Measurements from ENCODE around the gene RLN2. TPM values are rescaled to one million over a fixed set of nuclear protein-coding genes. Genes with fewer than 3 reads are reported as not detected.

RLN2 gene
- total and polyA plus RNA-seq, 7 experiments from 2014 or later = 0.72 to 7.4 (median 3.0) TPM

DNA sequence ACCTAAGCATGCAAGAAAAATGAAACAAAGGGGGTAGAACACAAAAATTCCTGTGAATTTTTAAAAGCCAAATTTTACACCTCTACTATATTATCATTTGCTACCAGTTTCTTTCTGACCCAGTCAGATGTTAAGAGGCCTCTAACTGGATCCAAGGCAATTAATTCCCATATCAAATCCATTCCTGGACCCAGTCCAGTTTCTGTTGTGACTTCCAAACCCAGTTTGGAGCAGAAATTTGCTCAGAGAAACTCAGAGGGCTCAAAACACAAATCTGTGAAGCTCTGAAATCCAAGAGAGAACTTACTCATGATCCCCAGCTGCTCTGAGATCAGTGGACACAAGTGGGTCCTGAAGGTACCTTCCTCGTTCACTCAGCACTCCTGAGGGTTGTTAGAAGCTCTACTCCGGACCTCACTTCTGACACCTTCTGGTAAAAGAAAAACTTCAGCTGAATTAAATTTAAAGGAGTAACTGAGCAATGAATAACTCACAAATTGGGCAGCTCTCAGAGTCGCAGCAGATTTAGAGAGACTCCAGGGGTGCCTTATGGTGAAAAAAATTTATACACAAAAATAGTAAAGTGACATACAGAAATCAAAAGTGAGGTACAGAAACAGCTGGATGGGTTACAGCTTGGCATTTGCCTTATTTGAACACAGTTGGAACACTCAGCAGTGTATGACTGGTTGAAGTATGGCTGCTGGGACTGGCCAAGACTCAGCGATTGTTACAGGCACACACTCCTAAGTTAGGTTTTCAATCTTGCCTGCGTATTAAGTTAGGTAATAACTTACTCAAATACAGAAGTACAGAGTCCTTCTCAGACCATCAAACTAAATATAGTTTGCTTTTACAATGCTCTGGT is 40.9 kb downstream of the RLN2 start:
- Mint-ChIP-seq H3K4me3 (peak overlapping the region in 6 of 10 donors; percentile 23 to 36 (median 30)), H3K27ac (peak overlapping the region in 2 of 9 donors; percentile 0 to 19)

More for the DNA sequence above, 40.9 kb downstream of the RLN2 start:
- DNase-seq = peak in 5 of 9 donors; percentile 1 to 23 (median 4)
- no peaks in the 10 kb centered on the region for H3K27me3 Mint-ChIP-seq
- H3K9me3 Mint-ChIP-seq = peaks cover 0 to 12% (median 3%) of the 10 kb centered on the region in 11 donors
- Histone ChIP-seq H3K36me3 (ENCODE audit: control insufficient read depth in 2 of 3, insufficient read depth in 3 of 3, low read length in 3 of 3) (no peaks in the 10 kb centered on the region), H3K9me3 (ENCODE audit: control insufficient read depth in 2 of 3, low read length in 3 of 3) (no peaks in the 10 kb centered on the region), H3K4me3 (ENCODE audit: low read length) (no peak overlapping the region), H3K27ac (ENCODE audit: low read depth, low read length) (no peak overlapping the region), H3K4me1 (ENCODE audit: control insufficient read depth in 2 of 2, insufficient read depth in 2 of 2, low read length in 2 of 2) (no peaks in the 10 kb centered on the region), H3K27me3 (ENCODE audit: control insufficient read depth in 2 of 2, insufficient read depth in 2 of 2, low read length in 2 of 2) (no peaks in the 10 kb centered on the region)
- H3K4me1 Mint-ChIP-seq = peaks cover 9 to 24% (median 17%) of the 10 kb centered on the region in 7 donors
- intact Hi-C loops (cut with micrococcal nuclease) = loop anchor here (1.0 to 10.0 kb wide), 6 partner anchors 74 to 509 kb away; partner anchors contain the start of genes INSL6 (in 1 of the 2) and RLN1 (in 1 of the 2)
- POLR2A ChIA-PET = no interaction called here
- CTCF ChIA-PET = interaction anchor here (1.3 kb wide), 1 partner anchor 77 kb away, joined by 4 read pairs; no protein-coding TSS in a partner anchor
- no peak for ATAC-seq
- peaks cover 0 to 9% (median 3%) of the 10 kb centered on the region in 5 donors for H3K36me3 Mint-ChIP-seq

Other genes with a start within 250 kb of the RLN2 start
- not detected for gene INSL6, start 119.1 kb downstream of the RLN2 start, total RNA-seq
- under 1 TPM in 1 of 2 donors, not detected in 1; 0.15 TPM for gene INSL6, start 119.1 kb downstream of the RLN2 start, polyA plus RNA-seq
- not detected for gene INSL4, start 73.3 kb downstream of the RLN2 start, total RNA-seq
- not detected for gene INSL4, start 73.3 kb downstream of the RLN2 start, polyA plus RNA-seq
- 1 to 10 TPM in 4 of 5 experiments, under 1 TPM in 1; 0.71 to 6.6 (median 1.8) TPM for gene RLN1, start 35.2 kb upstream of the RLN2 start, total RNA-seq
- gene RLN1, start 35.2 kb upstream of the RLN2 start, polyA plus RNA-seq = 1 to 10 TPM; 2.3 to 3.1 TPM
- 10 to 100 TPM; 15.8 to 31.7 (median 16.8) TPM for gene PLGRKT, start 133.2 kb upstream of the RLN2 start, total RNA-seq
- 10 to 100 TPM; 41.9 to 79.6 TPM for gene PLGRKT, start 133.2 kb upstream of the RLN2 start, polyA plus RNA-seq
- 10 to 100 TPM in 1 of 5 experiments, 1 to 10 TPM in 4; 2.9 to 38.7 (median 7.8) TPM for gene CD274, start 145.8 kb upstream of the RLN2 start, total RNA-seq
- gene CD274, start 145.8 kb upstream of the RLN2 start, polyA plus RNA-seq = 1 to 10 TPM; 2.0 to 3.1 TPM
- 1 to 10 TPM in 1 of 5 experiments, under 1 TPM in 4; 0.16 to 7.4 (median 0.32) TPM for gene PDCD1LG2, start 205.8 kb upstream of the RLN2 start, total RNA-seq
- gene PDCD1LG2, start 205.8 kb upstream of the RLN2 start, polyA plus RNA-seq = not detected